Neural cell (in vitro differentiated cells): ENCODE results near the gene S100A11. TPM values are rescaled to one million over a fixed set of nuclear protein-coding genes. Genes with fewer than 3 reads are reported as not detected.

Experiments used
- H2AFZ ChIP-seq: fragments of 200-600, 300-800 bp; sonication (generic), shearing (Covaris generic); 2 replicates; pipeline ENCODE4 v1.6.0; 2014; ENCODE audit warnings: low read depth, mild to moderate bottlenecking, antibody characterized with exemption, low read length, moderate library complexity
- H3F3A ChIP-seq: fragments of 200-600 bp; shearing (Covaris generic); 2 replicates; pipeline ENCODE4 v1.6.1; 2016; ENCODE audit warnings: mild to moderate bottlenecking, moderate library complexity, mixed read lengths, antibody characterized with exemption, low read length; ENCODE audit not compliant: insufficient read depth, poor library complexity, severe bottlenecking
- H3K27ac ChIP-seq: fragments of 200-600, 300-800 bp; sonication (generic), shearing (Covaris generic); 2 replicates; pipeline ENCODE4 v1.5.1; 2014; ENCODE audit warnings: mild to moderate bottlenecking, low read length, moderate library complexity
- H3K27me3 ChIP-seq: fragments of 300-800, 200-600 bp; sonication (generic), shearing (Covaris generic); 2 replicates; pipeline ENCODE4 v1.6.0; 2014; ENCODE audit warnings: mild to moderate bottlenecking, low read depth, low read length, moderate library complexity; ENCODE audit not compliant: insufficient read depth
- H3K36me3 ChIP-seq: fragments of 300-800, 200-600 bp; sonication (generic), shearing (Covaris generic); 2 replicates; pipeline ENCODE4 v1.5.1; 2014; ENCODE audit warnings: mild to moderate bottlenecking, antibody characterized with exemption, low read length, moderate library complexity; ENCODE audit not compliant: insufficient read depth
- H3K4me2 ChIP-seq: fragments of 300-800, 200-600 bp; sonication (generic), shearing (Covaris generic); 2 replicates; pipeline ENCODE4 v1.6.0; 2014; ENCODE audit warnings: mild to moderate bottlenecking, low read length
- H3K4me3 ChIP-seq: fragments of 300-800, 200-600 bp; sonication (generic), shearing (Covaris generic); 2 replicates; pipeline ENCODE4 v1.5.1; 2014; ENCODE audit warnings: mild to moderate bottlenecking, low read length, moderate library complexity
- H3K79me2 ChIP-seq: fragments of 200-600 bp; shearing (Covaris generic); replicated peaks from 2 replicates; pipeline ENCODE4 v1.6.0; 2014; ENCODE audit warnings: mild to moderate bottlenecking, low read length, moderate library complexity; ENCODE audit not compliant: insufficient read depth
- H3K9ac ChIP-seq: fragments of 300-800, 200-600 bp; sonication (generic), shearing (Covaris generic); 2 replicates; pipeline ENCODE4 v1.6.1; 2016; ENCODE audit warnings: mild to moderate bottlenecking, low read length, mixed read lengths
- H3K9me2 ChIP-seq: fragments of 200-600 bp; shearing (Covaris generic); 2 replicates; pipeline ENCODE4 v1.6.1; 2016; ENCODE audit warnings: mild to moderate bottlenecking, low read length, mixed read lengths; ENCODE audit not compliant: insufficient read depth
- H3K9me3 ChIP-seq: fragments of 200-600, 300-800 bp; sonication (generic), shearing (Covaris generic); 2 replicates; pipeline ENCODE4 v1.6.1; 2016; ENCODE audit warnings: mild to moderate bottlenecking, mixed run types, low read length, moderate library complexity, mixed read lengths
- H4K20me1 ChIP-seq: fragments of 200-600 bp; shearing (Covaris generic); 2 replicates; pipeline ENCODE4 v1.6.1; 2016; ENCODE audit warnings: mild to moderate bottlenecking, mixed run types; ENCODE audit not compliant: insufficient read depth
- EP300 ChIP-seq: fragments of 450-650 bp; conservative IDR thresholded peaks from 2 replicates; pipeline ENCODE4 v1.6.1; 2014; ENCODE audit warnings: antibody characterized with exemption, mild to moderate bottlenecking, moderate library complexity; ENCODE audit not compliant: poor library complexity, severe bottlenecking
- EZH2 ChIP-seq: fragments of 200-600, 300-800 bp; shearing (Covaris generic), sonication (generic); IDR thresholded peaks from 2 replicates; pipeline ENCODE4 v1.6.1; 2014; ENCODE audit warnings: antibody characterized with exemption, low read length, borderline replicate concordance, mild to moderate bottlenecking; ENCODE audit not compliant: insufficient read depth, poor library complexity, severe bottlenecking
- MXI1 ChIP-seq: fragments of 450-650 bp; conservative IDR thresholded peaks from 2 replicates; pipeline ENCODE4 v1.6.1; 2014; ENCODE audit warnings: antibody characterized with exemption, mild to moderate bottlenecking; ENCODE audit not compliant: poor library complexity, severe bottlenecking
- POLR2AphosphoS5 ChIP-seq: IDR thresholded peaks from 2 replicates; pipeline ENCODE4 v1.6.1; 2012
- RAD21 ChIP-seq: fragments of 450-650 bp; conservative IDR thresholded peaks from 2 replicates; pipeline ENCODE4 v1.6.1; 2014; ENCODE audit warnings: antibody characterized with exemption, mild to moderate bottlenecking, moderate library complexity
- SMC3 ChIP-seq: fragments of 450-650 bp; conservative IDR thresholded peaks from 2 replicates; pipeline ENCODE4 v1.6.1; 2014; ENCODE audit warnings: antibody characterized with exemption, mild to moderate bottlenecking, moderate library complexity; ENCODE audit not compliant: poor library complexity
- TAF1 ChIP-seq: IDR thresholded peaks from 2 replicates; pipeline ENCODE4 v1.6.1; 2012; ENCODE audit warnings: low read depth
- polyA plus RNA-seq: library from polyadenylated mRNA; depleted of rRNA; stranded (reverse); fragments of >200 nt; gene quantifications from 2 replicates; pipeline ENCODE4 v1.2.3, GENCODE V29; 2014
- TF ChIP-seq, protein P1 (sequence below): fragments of 450-650 bp; IDR thresholded peaks from 2 replicates; pipeline ENCODE4 v1.5.1; 2014; ENCODE audit warnings: antibody characterized with exemption, mild to moderate bottlenecking, moderate library complexity; ENCODE audit not compliant: poor library complexity, severe bottlenecking
- TF ChIP-seq, protein P2 (sequence below): IDR thresholded peaks from 2 replicates; pipeline ENCODE4 v1.6.1; 2012; ENCODE audit warnings: borderline replicate concordance

The S100A11 gene
- polyA plus RNA-seq, 1 donor from 2014 or later, result not detected

DNA sequence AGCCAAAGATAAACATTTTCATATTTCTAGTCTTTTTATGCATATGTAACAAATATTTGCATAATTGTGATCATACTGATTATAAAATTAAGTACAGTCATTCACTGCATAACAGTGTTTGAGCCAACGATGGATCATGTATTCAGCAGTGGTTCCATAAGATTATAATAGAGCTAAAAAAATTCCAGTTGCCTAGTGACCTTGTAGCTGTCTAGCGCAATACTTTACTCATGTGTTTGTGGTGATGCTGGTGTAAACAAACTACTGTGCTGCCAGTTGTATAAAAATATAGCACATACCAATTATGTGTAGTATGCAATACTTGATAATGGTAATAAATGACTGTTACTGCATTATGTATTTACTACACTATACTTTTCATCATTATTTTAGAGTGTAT lies 41.0 kb downstream of the S100A11 start:
- TF ChIP-seq, protein P1, sequence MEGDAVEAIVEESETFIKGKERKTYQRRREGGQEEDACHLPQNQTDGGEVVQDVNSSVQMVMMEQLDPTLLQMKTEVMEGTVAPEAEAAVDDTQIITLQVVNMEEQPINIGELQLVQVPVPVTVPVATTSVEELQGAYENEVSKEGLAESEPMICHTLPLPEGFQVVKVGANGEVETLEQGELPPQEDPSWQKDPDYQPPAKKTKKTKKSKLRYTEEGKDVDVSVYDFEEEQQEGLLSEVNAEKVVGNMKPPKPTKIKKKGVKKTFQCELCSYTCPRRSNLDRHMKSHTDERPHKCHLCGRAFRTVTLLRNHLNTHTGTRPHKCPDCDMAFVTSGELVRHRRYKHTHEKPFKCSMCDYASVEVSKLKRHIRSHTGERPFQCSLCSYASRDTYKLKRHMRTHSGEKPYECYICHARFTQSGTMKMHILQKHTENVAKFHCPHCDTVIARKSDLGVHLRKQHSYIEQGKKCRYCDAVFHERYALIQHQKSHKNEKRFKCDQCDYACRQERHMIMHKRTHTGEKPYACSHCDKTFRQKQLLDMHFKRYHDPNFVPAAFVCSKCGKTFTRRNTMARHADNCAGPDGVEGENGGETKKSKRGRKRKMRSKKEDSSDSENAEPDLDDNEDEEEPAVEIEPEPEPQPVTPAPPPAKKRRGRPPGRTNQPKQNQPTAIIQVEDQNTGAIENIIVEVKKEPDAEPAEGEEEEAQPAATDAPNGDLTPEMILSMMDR, result no peak
- no peak for TF ChIP-seq EZH2
- TF ChIP-seq SMC3, result no peak
- no peak for TF ChIP-seq MXI1
- no peak for TF ChIP-seq TAF1
- TF ChIP-seq EP300, result no peak
- TF ChIP-seq, protein P2, sequence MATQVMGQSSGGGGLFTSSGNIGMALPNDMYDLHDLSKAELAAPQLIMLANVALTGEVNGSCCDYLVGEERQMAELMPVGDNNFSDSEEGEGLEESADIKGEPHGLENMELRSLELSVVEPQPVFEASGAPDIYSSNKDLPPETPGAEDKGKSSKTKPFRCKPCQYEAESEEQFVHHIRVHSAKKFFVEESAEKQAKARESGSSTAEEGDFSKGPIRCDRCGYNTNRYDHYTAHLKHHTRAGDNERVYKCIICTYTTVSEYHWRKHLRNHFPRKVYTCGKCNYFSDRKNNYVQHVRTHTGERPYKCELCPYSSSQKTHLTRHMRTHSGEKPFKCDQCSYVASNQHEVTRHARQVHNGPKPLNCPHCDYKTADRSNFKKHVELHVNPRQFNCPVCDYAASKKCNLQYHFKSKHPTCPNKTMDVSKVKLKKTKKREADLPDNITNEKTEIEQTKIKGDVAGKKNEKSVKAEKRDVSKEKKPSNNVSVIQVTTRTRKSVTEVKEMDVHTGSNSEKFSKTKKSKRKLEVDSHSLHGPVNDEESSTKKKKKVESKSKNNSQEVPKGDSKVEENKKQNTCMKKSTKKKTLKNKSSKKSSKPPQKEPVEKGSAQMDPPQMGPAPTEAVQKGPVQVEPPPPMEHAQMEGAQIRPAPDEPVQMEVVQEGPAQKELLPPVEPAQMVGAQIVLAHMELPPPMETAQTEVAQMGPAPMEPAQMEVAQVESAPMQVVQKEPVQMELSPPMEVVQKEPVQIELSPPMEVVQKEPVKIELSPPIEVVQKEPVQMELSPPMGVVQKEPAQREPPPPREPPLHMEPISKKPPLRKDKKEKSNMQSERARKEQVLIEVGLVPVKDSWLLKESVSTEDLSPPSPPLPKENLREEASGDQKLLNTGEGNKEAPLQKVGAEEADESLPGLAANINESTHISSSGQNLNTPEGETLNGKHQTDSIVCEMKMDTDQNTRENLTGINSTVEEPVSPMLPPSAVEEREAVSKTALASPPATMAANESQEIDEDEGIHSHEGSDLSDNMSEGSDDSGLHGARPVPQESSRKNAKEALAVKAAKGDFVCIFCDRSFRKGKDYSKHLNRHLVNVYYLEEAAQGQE, result no peak
- no peak for TF ChIP-seq RAD21
- no peak for TF ChIP-seq POLR2AphosphoS5
- Histone ChIP-seq H3K79me2 (no peaks in the 10 kb centered on the region), H3K4me3 (no peak overlapping the region), H3K9me2 (no peaks in the 10 kb centered on the region), H3F3A (no peaks in the 10 kb centered on the region), H4K20me1 (no peaks in the 10 kb centered on the region), H2AFZ (no peak overlapping the region), H3K27me3 (peaks cover 74% of the 10 kb centered on the region), H3K4me2 (no peak overlapping the region), H3K9me3 (no peaks in the 10 kb centered on the region), H3K27ac (no peak overlapping the region), H3K36me3 (no peaks in the 10 kb centered on the region), H3K9ac (no peak overlapping the region)

DNA sequence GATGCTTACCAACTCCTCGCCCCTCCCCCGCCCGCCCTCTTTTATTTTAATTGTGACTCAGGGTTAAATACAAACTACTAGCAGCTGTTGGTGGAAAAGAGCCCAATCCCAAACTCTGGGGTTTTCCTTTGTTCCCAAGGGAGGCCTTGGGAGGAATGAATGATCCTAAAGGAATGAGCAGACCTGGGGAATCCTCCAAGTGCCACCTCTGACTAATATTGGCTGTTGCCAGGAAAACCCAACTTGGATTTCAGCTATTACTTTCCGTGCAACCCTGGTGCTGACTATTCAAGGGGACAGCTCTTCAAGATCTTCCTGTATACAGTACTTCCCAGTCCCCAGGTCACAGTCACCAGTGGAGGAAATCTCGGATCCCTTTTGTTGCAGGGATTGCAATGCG lies 41.8 kb downstream of the S100A11 start:
- TF ChIP-seq RAD21 (no peak), EP300 (no peak), EZH2 (no peak), POLR2AphosphoS5 (no peak)
- TF ChIP-seq, protein P2, result no peak
- TF ChIP-seq, protein P1, result no peak
- Histone ChIP-seq H4K20me1 (no peaks in the 10 kb centered on the region), H2AFZ (no peak overlapping the region), H3K9ac (no peak overlapping the region), H3K79me2 (no peaks in the 10 kb centered on the region), H3K27ac (no peak overlapping the region), H3K36me3 (no peaks in the 10 kb centered on the region), H3K9me3 (no peaks in the 10 kb centered on the region), H3F3A (no peaks in the 10 kb centered on the region), H3K27me3 (peaks cover 81% of the 10 kb centered on the region), H3K4me2 (no peak overlapping the region), H3K4me3 (no peak overlapping the region), H3K9me2 (no peaks in the 10 kb centered on the region)
